HG02970 (cell line): ENCODE data around the gene CCDC136.

Experiments used
- ATAC-seq: cut with Tn5 transposase; IDR thresholded peaks from one replicate; pipeline ENCODE4 v1.9.1; 2021; ENCODE audit warnings: mild to moderate bottlenecking, moderate library complexity, moderate number of reproducible peaks; ENCODE audit not compliant: unreplicated experiment, low FRiP score

The CCDC136 gene

GRCh38 chr7:128830231-128831177 is 38.7 kb downstream of the CCDC136 start, which contains the start of gene FLNC:
FLNC (plus strand) TSS chr7:128830406; CDS start chr7:128830638, 232 bp downstream.
- ATAC-seq = no peak

GRCh38 chr7:128831178-128831993 is 39.6 kb downstream of the CCDC136 start:
- no peak for ATAC-seq

- no peak for ATAC-seq
These were observed 40.5 kb downstream of the CCDC136 start for GRCh38 chr7:128831994-128832879.

- no peak for ATAC-seq
These were observed 41.0 kb downstream of the CCDC136 start for GRCh38 chr7:128832880-128833147.

GRCh38 chr7:128833148-128833945 is 41.6 kb downstream of the CCDC136 start:
- ATAC-seq = no peak

- ATAC-seq = no peak
These were observed 42.2 kb downstream of the CCDC136 start for GRCh38 chr7:128833946-128834325.

GRCh38 chr7:128835231-128835751 is 43.5 kb downstream of the CCDC136 start:
- ATAC-seq = no peak

GRCh38 chr7:128835790-128836641 is 44.2 kb downstream of the CCDC136 start:
- ATAC-seq = no peak

GRCh38 chr7:128836729-128837348 is 45.1 kb downstream of the CCDC136 start:
- no peak for ATAC-seq

GRCh38 chr7:128837521-128837921 is 45.8 kb downstream of the CCDC136 start:
- no peak for ATAC-seq

- ATAC-seq = no peak
These were observed 46.5 kb downstream of the CCDC136 start for GRCh38 chr7:128838109-128838779.

GRCh38 chr7:128838981-128839731 is 47.4 kb downstream of the CCDC136 start:
- no peak for ATAC-seq

GRCh38 chr7:128839751-128840177 is 48.0 kb downstream of the CCDC136 start:
- no peak for ATAC-seq

GRCh38 chr7:128840326-128841170 is 48.8 kb downstream of the CCDC136 start:
- no peak for ATAC-seq

- no peak for ATAC-seq
These were observed 49.5 kb downstream of the CCDC136 start for GRCh38 chr7:128841171-128841690.
